ENCODE results near the gene MKI67.
"Not testable (repeated sequence)": the region's sequence is repeated elsewhere in the genome, so short reads cannot be mapped to it uniquely, and the experiment has no call there.

Gene MKI67

DNA sequence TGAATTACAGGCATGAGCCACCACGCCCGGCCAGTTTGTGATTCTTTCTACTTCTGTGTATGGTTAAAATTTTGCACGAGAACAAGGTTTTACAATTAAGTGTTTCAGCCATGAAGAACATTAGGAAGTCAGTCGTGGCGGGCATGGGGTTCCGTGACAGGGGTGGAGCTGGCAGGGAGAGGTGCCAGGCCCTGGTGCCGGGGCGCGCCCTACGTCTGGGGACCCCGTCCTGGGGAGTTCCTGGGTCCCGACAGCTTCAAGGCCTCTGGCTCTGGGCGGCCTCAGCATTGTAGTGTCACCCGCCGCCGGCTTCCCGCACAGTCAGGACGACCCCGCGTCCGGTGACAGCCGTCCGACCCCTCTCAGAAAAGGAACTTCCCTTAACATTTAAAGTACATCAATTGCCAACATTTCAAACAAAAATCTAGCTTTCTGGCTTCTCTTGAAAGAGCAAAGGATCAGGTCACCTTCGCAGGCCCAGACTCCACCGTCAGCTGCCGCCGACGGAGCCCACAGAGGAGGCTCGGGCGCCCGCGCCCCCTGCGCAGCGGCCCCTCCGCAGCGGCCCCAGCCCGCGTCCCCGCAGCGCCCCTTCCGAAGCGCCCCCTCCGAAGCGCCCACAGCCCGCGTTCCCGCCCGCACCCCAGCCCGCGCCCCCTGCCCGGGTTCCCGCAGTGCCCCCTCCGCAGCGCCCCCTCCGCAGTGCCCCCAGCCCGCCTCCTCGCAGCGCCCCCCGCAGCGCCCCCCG lies 23.2 kb upstream of the MKI67 start:
- DNase-seq = no peak

DNA sequence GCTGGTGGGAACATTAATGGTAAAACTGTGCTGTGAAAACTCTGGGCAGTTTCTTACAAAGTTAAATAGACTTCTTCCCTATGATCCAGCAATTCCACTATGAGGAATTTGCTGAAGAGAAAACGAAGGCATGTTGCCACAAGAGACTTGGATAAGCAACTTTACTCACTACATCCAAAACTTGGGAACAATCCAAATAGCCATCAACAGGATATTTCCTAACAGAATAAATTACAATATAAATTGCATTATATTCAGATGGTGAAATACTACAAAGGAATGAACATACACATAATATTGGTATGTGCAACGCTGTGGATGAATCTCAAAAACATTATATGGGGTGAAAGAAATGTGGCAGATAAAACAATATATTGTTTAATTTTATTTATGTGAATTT lies 21.4 kb upstream of the MKI67 start:
- DNase-seq = no peak

DNA sequence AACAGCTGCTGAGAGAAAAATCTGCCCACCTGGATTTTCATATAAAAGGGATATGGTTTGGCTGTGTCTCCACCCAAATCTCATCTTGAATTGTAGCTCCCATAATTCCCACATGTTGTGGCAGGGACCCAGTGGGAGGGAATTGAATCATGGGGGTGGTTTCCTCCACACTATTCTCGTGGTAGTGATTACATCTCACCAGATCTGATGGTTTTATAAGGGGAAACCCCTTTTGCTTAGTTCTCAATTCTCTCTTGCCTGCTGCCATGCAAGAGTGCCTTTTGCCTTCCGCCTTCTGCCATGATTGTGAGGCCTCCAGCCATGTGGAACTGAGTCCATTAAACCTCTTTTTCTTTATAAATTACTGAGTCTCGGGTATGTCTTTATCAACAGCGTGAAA lies 20.8 kb upstream of the MKI67 start:
- DNase-seq = no peak

DNA sequence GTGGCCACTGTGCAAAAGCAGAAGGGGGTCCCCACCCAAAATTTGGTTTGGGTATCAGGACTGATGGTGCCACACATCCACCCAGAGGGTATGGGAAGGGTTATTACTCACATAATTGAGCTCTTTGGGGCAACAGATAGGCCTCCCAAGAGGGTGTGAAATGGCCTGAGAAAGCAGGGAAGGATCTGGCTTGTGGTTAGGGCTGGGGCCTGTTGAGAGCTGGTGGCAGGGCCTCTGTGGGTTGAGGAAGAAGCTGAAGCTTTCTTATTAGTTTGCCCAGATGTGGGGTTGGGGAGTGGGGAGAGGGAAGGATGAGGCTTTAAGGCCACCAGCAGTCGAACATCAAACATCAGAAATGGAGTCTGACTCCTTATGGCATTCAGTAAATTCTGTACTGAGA lies 18.3 kb upstream of the MKI67 start:
- no peak for DNase-seq

DNA sequence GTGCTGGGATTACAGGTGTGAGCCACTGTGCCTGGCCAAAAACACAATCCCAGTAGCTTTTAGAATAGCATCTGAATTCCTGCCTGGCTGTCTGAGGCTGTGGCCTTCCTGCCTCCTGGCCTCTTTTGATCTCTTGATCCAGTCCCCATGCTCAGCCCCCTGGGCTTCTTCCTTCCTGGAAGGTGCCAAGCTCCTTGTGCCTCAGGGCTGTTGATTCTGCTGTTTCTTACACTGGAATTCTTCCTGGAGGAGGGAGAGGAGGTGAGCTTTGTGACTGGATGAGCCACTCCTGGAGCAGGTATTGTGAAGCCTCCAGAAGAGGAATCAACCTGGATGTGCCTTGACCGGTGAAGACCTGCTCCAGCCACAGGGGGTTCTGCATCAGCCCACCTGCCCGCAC lies 17.3 kb upstream of the MKI67 start:
- DNase-seq = no peak

DNA sequence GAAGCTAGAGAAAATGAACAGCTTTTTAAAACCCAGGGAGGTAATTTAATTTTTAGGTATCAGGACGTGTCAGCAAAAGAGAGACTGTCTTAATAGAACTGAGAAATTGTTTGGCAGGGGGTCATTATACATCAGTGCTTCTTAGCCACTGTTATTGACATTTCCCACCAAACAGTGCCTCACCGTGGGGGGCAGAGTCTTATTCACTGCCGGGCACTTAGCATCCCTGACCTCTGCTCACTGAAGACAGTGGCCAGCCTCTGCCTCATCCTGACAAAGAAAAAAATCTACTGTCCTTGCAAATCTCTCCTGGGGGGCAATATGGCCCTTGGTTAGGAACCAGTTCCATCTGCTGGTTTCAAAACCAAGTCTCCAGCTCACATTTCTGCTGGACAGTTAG lies 14.2 kb upstream of the MKI67 start:
- DNase-seq = no peak

DNA sequence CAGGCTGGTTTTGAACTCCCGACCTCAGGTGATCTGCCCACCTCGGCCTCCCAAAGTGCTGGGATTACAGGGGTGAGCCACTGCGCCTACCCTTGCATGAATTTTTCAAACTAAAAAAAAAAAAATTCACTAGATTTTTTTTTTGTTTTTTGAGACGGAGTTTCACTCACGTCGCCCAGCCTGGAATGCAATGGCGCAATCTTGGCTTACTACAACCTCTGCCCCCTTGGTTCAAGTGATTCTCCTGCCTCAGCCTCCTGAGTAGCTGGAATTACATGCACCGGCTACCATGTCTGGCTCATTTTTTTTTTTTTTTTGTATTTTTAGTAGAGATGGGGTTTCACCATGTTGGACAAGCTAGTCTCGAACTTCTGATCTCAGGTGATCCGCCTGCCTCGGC lies 12.2 kb upstream of the MKI67 start:
- not testable (repeated sequence) for DNase-seq

DNA sequence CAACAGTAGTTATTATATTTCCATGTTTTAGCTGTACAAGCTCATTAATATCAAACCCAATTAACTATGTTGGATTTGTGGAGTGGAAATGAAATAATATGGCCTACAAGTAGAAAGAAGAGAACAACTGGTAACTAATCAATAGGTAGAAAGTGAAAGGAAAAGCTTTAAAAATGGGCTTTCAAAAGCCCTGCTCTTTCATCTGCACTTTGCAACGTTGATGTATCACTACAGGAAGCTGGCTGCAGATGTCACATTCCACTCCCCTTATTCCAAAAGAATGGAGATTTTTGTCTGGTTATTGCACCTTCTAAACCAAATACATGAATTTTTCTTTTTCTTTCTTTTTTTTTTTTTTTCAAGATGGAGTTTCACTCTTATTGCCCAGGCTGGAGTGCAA lies 11.7 kb upstream of the MKI67 start:
- DNase-seq = no peak

DNA sequence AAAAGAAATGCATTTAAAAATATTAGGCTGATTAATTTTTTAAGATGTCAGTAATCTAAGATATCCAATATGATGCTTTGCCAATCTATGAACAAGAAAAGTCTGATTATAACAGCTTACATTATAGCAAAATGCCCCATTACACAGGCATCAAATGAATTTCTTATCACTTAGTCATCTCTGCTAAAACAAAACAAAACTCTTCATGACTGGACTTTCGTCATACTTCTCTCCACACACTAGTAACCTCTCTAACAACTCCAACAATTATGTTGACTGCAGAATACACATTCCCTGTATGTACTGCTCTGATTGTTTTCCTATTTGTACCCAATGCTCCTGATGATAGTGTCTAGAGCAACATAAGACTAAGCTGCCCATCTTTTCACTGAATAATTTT lies 3.8 kb upstream of the MKI67 start:
- no peak for DNase-seq

DNA sequence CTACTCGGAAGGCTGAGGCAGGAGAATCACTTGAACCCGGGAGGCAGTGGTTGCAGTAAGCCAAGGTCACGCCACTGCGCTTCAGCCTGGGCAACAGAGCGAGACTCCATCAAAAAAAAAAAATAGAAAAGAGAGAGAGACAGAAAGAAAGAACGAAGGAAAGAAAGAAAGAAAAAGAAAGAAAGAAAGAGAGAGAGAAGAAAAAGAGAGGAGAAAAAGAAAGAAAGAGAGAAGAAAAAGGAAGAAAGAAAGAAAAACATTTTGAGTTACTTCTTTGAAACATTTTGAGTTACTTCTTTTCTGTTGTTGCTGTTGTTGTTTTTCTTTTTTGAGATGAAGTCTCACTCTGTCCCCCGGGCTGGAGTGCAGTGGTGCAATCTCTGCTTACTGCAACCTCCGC lies 2.4 kb upstream of the MKI67 start:
- DNase-seq = no peak

DNA sequence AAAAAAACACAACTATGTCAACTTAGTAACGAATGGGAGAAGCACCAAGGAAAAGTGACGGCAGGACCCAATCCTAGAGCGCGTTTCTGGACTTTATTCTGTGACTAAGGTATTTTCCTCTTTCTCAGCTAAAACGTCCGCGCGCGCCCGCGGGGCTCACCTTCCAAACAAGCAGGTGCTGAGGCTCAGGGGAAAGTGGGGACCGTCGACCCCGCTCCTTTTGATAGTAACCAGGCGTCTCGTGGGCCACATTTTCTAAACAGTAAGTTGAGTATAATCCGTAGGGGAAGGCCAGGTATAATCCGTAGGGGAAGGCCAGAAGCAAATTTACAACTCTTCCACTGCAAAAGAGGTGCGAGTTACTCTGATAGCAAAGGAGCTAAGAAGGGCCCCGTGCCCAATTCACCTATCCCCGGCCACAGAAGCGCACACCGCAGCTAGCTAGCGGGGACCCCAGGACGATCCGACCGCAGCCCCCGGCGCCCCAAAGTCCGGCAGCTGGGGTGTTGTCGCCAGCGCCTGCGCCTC lies 743 bp downstream of the MKI67 start:
- no peak for DNase-seq

DNA sequence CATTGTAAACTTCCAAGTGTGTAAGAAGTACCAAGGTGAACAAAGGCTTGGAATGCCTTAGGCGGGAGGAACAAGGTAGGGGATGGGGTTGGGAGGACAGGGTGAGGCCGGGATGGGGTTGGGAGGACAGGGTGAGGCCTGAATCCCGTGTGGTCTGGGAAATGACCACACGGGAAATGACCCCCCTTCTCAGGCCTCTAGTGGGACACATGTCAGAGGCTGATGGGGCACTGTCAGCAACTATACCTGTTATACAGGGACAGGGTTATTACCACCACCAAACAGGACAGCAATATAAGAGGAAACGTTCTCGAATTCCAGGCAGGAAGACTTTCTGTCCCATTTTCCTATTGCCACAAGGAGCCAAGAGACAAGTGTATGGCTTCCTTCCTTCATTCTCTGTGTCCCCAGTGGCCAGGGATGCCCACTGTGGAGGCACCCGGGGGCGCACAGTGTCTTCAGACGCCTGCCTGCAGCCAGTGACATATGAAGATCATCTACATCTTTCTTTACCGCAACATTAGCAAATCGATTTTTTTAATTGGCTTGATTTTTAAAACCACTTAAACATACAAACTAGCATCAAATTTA lies 1.3 kb downstream of the MKI67 start:
- DNase-seq = no peak

DNA sequence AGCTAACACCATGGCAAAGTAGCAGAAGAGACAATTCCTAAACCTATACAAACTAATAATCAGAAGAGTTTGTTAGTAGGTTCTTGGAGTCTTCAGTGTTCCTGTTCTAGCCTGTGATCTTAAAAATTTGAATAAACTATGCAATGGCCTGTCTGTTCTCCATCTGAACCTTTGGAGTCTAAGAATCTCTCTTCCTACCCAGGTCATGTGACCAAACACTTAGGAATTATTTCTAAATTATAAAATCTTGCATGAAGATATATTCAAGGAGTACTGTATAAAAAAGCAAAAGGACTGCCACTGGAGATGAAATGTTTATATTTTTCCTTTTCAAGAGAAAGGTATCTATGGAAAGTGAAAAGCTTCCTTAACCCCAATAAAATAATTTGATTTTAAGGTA lies 2.4 kb downstream of the MKI67 start:
- DNase-seq = no peak

DNA sequence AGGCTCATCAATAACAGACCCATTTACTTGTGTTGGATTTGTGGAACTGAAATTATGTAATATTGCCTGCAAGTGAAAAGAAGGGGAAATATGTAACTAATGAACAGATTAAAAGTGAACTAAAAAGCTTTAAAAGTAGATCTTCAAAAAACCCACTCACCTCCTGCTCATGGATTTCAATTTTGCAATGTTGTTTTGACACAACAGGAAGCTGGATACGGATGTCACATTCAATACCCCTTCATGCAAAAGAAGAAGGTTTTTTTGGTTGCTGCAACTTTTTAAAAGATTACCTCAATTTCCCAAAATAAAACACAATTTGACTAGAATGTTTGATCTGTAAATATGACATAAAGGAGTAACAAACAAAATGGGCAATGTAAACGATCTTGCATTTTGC lies 3.3 kb downstream of the MKI67 start:
- no peak for DNase-seq

DNA sequence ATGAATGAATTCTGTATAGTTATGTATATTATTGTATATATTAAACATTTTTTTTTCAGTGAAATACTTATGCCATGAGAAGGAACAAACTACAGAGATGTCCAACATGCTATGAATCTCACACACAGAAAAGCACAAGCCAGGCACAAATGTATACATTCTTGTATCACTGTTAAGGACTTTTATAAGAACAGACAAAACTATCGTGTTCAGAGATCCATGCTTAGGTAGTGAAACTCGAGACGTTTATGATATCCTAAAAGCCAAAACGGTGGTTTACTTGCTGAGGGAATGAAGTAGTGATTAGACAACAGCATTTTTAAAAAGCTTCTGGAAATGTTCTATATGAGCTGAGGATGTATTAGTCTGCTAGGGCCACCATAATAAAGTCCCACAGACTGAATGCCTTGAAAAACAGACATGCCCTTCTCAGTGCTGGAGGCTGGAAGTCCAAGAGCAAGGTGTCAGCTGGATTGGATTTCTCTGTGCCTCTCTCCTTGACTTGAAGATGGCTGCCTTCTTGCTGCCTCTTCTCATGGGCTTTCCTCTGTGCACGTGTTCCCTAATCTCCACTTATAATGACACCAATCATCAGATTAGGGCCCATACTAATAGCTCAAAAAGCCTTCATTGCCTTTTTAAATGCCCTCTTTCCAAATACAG lies 4.3 kb downstream of the MKI67 start:
- no peak for DNase-seq

DNA sequence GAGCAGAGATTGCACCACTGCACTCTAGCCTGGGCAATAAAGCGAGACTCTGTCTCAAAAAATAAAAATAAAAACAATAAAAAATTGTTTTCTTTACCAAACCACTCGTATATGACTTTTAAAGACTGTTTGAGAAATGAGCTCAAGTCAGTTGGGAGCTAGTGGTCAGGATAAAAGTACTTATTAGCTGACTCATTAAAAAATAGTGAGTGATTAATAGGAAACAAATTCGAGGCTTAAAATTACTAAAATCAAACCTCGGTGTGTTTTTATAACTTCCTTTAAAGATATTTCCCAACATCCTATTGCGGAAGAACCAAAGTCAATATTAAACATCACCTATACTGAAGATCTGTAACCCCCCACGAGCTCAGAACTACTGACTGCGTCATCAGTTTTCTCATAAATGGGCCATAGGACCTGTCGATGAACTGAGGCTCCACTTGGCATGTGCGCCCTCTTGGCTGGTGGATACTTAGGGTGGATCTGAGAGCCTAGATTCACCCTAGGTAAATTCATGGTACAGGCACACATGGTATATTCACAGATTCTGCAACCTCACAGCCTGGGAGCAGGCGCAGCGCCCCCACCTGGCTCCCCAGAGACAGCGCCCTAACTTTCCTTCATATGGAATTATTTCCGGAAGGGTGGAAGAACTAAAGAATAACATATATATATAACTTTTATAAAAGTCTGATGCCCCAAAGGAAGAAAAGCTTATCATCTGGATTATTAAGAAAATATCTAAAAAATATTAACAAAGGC lies 9.2 kb downstream of the MKI67 start:
- no peak for DNase-seq

DNA sequence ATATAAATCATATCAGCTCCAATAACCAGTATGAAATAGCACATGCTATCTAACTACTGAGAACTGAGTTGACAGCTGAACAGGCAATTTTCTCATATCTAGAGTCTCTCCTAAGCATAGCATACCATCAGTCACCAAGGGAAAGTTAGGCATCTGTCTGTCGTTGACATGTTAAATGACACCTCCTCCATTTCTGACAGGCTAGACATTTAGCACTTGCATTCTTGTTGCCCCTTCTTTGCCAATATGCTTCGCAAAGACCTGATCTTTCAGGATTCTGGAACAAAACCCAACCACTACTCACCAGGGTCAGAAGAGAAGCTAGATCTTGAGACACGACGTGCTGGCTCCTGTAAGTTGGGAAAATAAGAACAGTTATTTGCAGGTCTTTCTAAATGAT lies 10.0 kb downstream of the MKI67 start:
- no peak for DNase-seq

DNA sequence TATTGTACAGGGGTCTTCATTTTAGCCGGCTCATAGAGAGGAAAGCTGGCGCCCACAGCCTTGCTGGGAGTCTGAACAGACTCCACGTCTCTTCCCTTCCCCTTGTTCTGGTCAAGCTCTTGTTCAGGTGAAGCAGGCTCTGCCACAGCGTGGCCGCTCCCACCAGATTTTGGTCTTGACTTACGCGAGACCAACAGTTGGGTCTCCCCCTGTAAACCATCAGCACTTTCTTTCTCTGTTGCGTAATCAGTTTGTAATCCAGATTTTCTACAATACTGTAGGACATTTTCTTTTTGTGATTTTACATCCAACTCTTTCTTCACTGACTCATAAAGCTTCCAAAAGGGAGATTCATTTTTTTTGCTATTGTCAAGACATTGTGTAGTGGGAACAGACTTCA lies 10.9 kb downstream of the MKI67 start:
- no peak for DNase-seq

DNA sequence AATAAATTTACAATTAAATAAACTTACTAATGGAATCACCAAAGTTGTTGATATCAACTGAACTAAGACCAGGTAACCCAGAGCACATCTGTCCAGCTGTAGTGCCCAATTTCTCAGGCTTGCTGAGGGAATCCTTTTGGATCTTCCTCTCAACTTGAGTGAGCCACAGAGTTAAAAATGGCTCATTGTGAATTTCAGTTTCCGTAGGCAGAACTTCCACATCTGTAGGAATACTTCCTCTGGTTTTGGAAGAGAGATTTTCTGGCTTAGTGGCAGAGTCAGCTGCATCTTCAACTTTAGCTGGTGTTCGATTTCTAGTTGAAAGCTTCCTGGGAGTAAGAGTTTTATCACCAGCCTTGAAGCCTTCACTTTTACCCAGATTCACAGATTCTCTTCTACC lies 11.3 kb downstream of the MKI67 start:
- no peak for DNase-seq

DNA sequence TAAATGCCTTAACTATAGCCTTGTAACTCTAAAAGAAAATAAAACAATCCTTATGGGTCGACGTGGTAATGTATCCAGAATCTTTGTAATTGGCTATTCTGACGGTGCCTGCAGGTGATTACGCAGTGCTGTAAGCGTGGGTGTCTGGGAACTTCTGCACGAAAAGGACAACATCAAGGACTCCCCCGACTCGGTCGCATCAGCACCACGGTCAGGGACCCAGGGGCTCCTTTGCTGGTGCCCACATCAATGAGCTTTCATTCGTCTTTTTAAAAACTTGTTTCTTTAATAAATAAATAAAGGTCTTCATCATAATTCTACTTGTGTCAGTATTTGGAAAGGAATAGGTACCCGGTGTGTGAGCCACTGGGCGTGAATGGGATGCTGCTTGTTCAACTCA lies 13.2 kb downstream of the MKI67 start:
- no peak for DNase-seq

DNA sequence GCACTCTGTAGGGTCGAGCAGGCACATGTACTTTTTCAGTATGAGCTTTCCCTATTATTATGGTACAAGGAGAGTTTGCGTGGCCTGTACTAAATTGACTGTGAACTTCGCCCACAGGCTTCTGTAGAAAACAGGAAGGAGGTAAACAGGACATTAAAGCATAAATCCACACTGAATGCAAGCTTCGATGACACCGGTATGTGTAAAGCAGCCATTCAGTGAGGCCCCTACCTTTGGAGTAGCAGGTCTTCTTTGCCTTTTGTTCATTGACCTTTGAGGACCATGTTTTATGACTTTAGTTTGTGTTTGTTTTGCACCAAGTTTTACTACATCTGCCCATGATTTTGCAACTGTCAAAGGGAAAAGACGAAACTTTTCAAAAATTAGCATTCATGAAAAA lies 14.5 kb downstream of the MKI67 start:
- DNase-seq = no peak

DNA sequence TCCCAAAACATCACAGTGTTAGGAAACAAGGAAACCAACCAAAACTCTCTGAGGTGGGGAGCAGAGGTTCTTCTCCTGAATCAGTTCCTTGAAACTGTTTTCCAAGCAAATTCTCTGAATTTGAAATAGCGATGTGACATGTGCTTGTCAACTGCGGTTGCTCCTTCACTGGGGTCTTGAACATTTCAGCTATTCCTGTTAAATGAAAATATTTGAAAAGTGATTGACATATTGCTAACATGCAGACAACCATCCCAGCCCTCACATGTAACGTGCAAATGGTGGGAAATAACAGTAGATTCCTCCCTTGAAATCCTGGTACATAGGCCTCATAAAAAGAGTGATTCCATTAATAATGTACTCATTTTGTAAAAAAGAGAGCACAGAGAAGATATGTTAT lies 15.9 kb downstream of the MKI67 start:
- DNase-seq = no peak

DNA sequence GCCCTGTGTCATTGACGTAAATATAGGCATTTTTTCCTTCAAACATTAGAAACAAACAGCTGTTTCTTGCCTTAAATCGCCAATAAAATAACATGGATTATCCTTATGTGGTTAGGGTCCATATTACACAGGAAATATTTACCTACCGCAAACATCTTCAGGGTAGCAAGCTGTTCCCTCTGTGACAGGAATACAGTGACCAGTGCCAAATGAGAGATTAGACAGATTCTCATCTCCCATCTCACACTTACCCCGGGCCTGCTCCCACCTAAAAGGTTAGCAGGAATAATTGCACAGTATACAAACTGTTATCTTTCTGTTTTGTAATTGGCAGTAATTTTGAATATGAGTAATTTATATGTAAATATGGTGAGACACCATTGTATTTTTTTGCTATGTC lies 16.5 kb downstream of the MKI67 start:
- no peak for DNase-seq

DNA sequence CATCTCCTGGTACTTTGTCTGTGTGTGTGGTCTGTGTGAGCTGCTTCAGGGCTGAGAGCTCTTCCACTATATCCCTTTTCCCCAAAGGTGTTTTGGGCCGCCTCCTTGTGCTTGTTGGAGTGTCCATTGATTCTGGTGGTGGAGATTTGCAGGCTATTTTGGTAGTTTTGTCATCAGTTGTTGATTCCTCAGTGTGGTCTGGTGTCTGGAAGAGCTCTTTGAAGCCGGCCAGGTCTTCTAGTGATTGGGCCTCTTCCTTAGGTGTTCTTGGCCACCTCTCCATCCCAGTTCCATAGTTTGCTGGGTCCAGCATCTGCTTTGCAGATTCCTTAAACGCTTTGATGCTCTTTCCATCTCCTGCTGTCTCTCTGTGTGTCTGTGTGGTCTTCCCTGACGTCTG lies 20.8 kb downstream of the MKI67 start:
- DNase-seq = no peak

Measured in NCI-H2171 treated with DMSO at 0.1 percent for 48 hours (cell line).